ENCODE measurements around the gene GZF1. TPM values are rescaled to one million over a fixed set of nuclear protein-coding genes. Genes with fewer than 3 reads are reported as not detected.

The GZF1 gene
- polyA plus RNA-seq, 3 donors = 5.5 to 215 (median 7.0) TPM

DNA sequence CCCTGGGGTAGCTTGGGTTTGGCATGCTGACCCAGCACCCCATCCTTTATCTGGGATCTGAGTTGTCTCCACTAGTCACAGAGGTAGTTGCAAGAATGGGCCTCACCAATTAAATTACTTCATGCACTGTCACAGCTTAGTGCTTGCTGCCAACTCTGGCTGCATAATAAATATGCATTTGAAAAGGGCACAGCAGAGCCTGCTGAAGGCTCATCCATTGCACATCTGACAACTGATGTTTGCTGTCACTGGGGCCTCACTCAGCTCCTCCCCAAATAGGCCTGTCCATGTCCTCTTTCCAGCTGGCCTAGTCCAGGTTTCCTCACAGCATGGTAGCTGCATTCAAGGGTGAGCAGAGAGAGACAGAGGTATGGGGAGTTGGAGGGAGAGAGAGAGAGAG lies 24.7 kb upstream of the GZF1 start:
- no peaks in the 10 kb centered on the region for H3K79me2 ChIP-seq (ENCODE audit: insufficient read depth, low read length)
- no peaks in the 10 kb centered on the region for H3K27me3 ChIP-seq (ENCODE audit: control insufficient read depth in 2 of 2, insufficient read depth in 2 of 2, low read length in 2 of 2)
- H3K9ac ChIP-seq (ENCODE audit: insufficient read depth, low read length, poor library complexity, severe bottlenecking) = no peak overlapping the region
- H3K4me3 ChIP-seq (replicated peaks in 1 of 3; ENCODE audit: low read depth in 2 of 3, low read length in 3 of 3) = no peak overlapping the region
- H3K4me2 ChIP-seq (replicated peaks; ENCODE audit: extremely low read depth, low read length, poor library complexity, severe bottlenecking) = no peak overlapping the region
- TF ChIP-seq, protein P1, sequence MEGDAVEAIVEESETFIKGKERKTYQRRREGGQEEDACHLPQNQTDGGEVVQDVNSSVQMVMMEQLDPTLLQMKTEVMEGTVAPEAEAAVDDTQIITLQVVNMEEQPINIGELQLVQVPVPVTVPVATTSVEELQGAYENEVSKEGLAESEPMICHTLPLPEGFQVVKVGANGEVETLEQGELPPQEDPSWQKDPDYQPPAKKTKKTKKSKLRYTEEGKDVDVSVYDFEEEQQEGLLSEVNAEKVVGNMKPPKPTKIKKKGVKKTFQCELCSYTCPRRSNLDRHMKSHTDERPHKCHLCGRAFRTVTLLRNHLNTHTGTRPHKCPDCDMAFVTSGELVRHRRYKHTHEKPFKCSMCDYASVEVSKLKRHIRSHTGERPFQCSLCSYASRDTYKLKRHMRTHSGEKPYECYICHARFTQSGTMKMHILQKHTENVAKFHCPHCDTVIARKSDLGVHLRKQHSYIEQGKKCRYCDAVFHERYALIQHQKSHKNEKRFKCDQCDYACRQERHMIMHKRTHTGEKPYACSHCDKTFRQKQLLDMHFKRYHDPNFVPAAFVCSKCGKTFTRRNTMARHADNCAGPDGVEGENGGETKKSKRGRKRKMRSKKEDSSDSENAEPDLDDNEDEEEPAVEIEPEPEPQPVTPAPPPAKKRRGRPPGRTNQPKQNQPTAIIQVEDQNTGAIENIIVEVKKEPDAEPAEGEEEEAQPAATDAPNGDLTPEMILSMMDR (IDR thresholded peaks at IDR 0.05) = no peak
- H3K27ac Mint-ChIP-seq = no peak overlapping the region
- no peak overlapping the region for H3K4me3 Mint-ChIP-seq
- intact Hi-C loops (cut with micrococcal nuclease) = no loop called here
- H4K20me1 ChIP-seq (ENCODE audit: insufficient read depth, low read length) = no peaks in the 10 kb centered on the region
- DNase-seq = no peak
- peaks cover 0 to 2% (median 0%) of the 10 kb centered on the region in 7 donors for H3K9me3 Mint-ChIP-seq
- no peaks in the 10 kb centered on the region for H3K36me3 Mint-ChIP-seq
- H3K27me3 Mint-ChIP-seq (ENCODE audit: low read depth in 3 of 3) = peaks cover 0 to 5% (median 0%) of the 10 kb centered on the region in 3 donors
- no peaks in the 10 kb centered on the region for H3K9me3 ChIP-seq (replicated peaks in 1 of 2; ENCODE audit: control insufficient read depth in 1 of 2, insufficient read depth in 1 of 2, low read length in 2 of 2)
- H2AFZ ChIP-seq (ENCODE audit: insufficient read depth, low read depth, low read length, poor library complexity, severe bottlenecking) = no peak overlapping the region
- H3K36me3 ChIP-seq (replicated peaks in 1 of 2; ENCODE audit: control insufficient read depth in 1 of 2, insufficient read depth in 2 of 2, low read length in 2 of 2) = no peaks in the 10 kb centered on the region
- peaks cover 12% of the 10 kb centered on the region for H3K4me1 Mint-ChIP-seq
- H3K4me1 ChIP-seq (ENCODE audit: control insufficient read depth in 1 of 2, insufficient read depth in 2 of 2, low read length in 2 of 2) = no peaks in the 10 kb centered on the region
- no peak overlapping the region for H3K27ac ChIP-seq (ENCODE audit: low read depth in 1 of 2, low read length in 2 of 2)

GRCh38 chr20:23339986-23340385 lies 22.0 kb upstream of the GZF1 start:
- Mint-ChIP-seq H3K4me1 (peaks cover 2% of the 10 kb centered on the region), H3K9me3 (peaks cover 0 to 2% (median 0%) of the 10 kb centered on the region in 7 donors), H3K36me3 (no peaks in the 10 kb centered on the region), H3K27me3 (ENCODE audit: low read depth in 3 of 3) (peaks cover 0 to 5% (median 0%) of the 10 kb centered on the region in 3 donors), H3K27ac (no peak overlapping the region), H3K4me3 (no peak overlapping the region)
- no peaks in the 10 kb centered on the region for H3K27me3 ChIP-seq (ENCODE audit: control insufficient read depth in 2 of 2, insufficient read depth in 2 of 2, low read length in 2 of 2)
- H3K4me1 ChIP-seq (ENCODE audit: control insufficient read depth in 1 of 2, insufficient read depth in 2 of 2, low read length in 2 of 2) = no peaks in the 10 kb centered on the region
- no peak overlapping the region for H3K27ac ChIP-seq (ENCODE audit: low read depth in 1 of 2, low read length in 2 of 2)
- no peaks in the 10 kb centered on the region for H3K9me3 ChIP-seq (replicated peaks in 1 of 2; ENCODE audit: control insufficient read depth in 1 of 2, insufficient read depth in 1 of 2, low read length in 2 of 2)
- 90% methylated on average over 13 of the region's 13 CpGs for WGBS (ENCODE audit: insufficient coverage)
- no peaks in the 10 kb centered on the region for H3K79me2 ChIP-seq (ENCODE audit: insufficient read depth, low read length)
- no peaks in the 10 kb centered on the region for H3K36me3 ChIP-seq (replicated peaks in 1 of 2; ENCODE audit: control insufficient read depth in 1 of 2, insufficient read depth in 2 of 2, low read length in 2 of 2)
- intact Hi-C loops (cut with micrococcal nuclease) = loop anchor here (5.0 to 10.0 kb wide), 6 partner anchors 65 to 1003 kb away; no protein-coding TSS in a partner anchor
- DNase-seq = no peak
- TF ChIP-seq, protein P1 (IDR thresholded peaks at IDR 0.05) = no peak
- no peak overlapping the region for H3K4me2 ChIP-seq (replicated peaks; ENCODE audit: extremely low read depth, low read length, poor library complexity, severe bottlenecking)
- H3K4me3 ChIP-seq (replicated peaks in 1 of 3; ENCODE audit: low read depth in 2 of 3, low read length in 3 of 3) = no peak overlapping the region
- H4K20me1 ChIP-seq (ENCODE audit: insufficient read depth, low read length) = no peaks in the 10 kb centered on the region
- no peak overlapping the region for H2AFZ ChIP-seq (ENCODE audit: insufficient read depth, low read depth, low read length, poor library complexity, severe bottlenecking)
- no peak overlapping the region for H3K9ac ChIP-seq (ENCODE audit: insufficient read depth, low read length, poor library complexity, severe bottlenecking)
